Caco-2 (cell line): ENCODE measurements around the gene NIM1K. TPM values are rescaled to one million over a fixed set of nuclear protein-coding genes. Genes with fewer than 3 reads are reported as not detected.

Source experiments
- BruUV-seq: library from RNA; stranded (reverse); fragments of 400-500 nt; replicated peaks from 2 replicates; lab custom pipeline; 2021; lab: Mats Ljungman, UMichigan
- CTCF ChIA-PET: fragments of 300-600 bp; sonication (Branson Sonifier 250); formaldehyde crosslinking; loops from one replicate; lab custom pipeline; 2022; ENCODE audit warnings: antibody characterized with exemption; lab: Charles Lee
- POLR2A ChIA-PET: fragments of 300-600 bp; sonication (Branson Sonifier 250); formaldehyde crosslinking; loops from one replicate; lab custom pipeline; 2022; ENCODE audit warnings: antibody characterized with exemption; lab: Charles Lee
- DNase-seq, 2 experiments: peaks; one replicate each; pipeline versions ENCODE4 v3.0.0 to v3.0.0-alpha.2; 2020 to 2022
- H3K27me3 ChIP-seq: replicated peaks from 2 replicates; pipeline ENCODE4 v1.6.0; 2011; ENCODE audit warnings: low read length; ENCODE audit not compliant: control insufficient read depth, insufficient read depth
- H3K36me3 ChIP-seq: 2 replicates; pipeline ENCODE4 v1.5.1; 2011; ENCODE audit warnings: low read length; ENCODE audit not compliant: control insufficient read depth, insufficient read depth
- H3K4me1 ChIP-seq: fragments of 250-450 bp; sonication (Bioruptor Pico); 2 replicates; pipeline ENCODE4 v1.5.1; 2020; ENCODE audit warnings: mild to moderate bottlenecking
- H3K4me3 ChIP-seq: 2 replicates; pipeline ENCODE4 v1.5.1; 2011; ENCODE audit warnings: low read depth, mild to moderate bottlenecking, control low read depth, low read length
- H3K9me3 ChIP-seq: fragments of 250-450 bp; sonication (Bioruptor Pico); 2 replicates; pipeline ENCODE4 v1.5.1; 2020; ENCODE audit warnings: mild to moderate bottlenecking, moderate library complexity
- H3K27ac Mint-ChIP-seq: one replicate; pipeline ENCODE4 v1.8.0; 2022; ENCODE audit warnings: mixed read lengths; ENCODE audit not compliant: unreplicated experiment
- H3K27me3 Mint-ChIP-seq: one replicate; pipeline ENCODE4 v1.8.0; 2022; ENCODE audit warnings: mixed read lengths; ENCODE audit not compliant: insufficient read depth, unreplicated experiment
- H3K36me3 Mint-ChIP-seq: one replicate; pipeline ENCODE4 v1.8.0; 2022; ENCODE audit warnings: mild to moderate bottlenecking, mixed read lengths; ENCODE audit not compliant: insufficient read depth, unreplicated experiment
- H3K4me1 Mint-ChIP-seq: one replicate; pipeline ENCODE4 v1.8.0; 2022; ENCODE audit warnings: low read depth, mixed read lengths; ENCODE audit not compliant: unreplicated experiment
- H3K4me3 Mint-ChIP-seq: one replicate; pipeline ENCODE4 v1.8.0; 2022; ENCODE audit warnings: mild to moderate bottlenecking, moderate library complexity, mixed read lengths; ENCODE audit not compliant: unreplicated experiment
- H3K9me3 Mint-ChIP-seq: one replicate; pipeline ENCODE4 v1.8.0; 2022; ENCODE audit warnings: mixed read lengths; ENCODE audit not compliant: unreplicated experiment
- CTCF ChIP-seq, 2 experiments: fragments of 200-600 bp in 1 of 2; IDR thresholded peaks; 1 replicate in 1 of 2; 2 replicates in 1 of 2; pipeline versions ENCODE4 v1.5.1 to v1.8.0; 2011 to 2022; ENCODE audit warnings: antibody characterized with exemption in 1 of 2, control low read depth in 1 of 2, inconsistent platforms in 1 of 2, low read depth in 1 of 2, low read length in 1 of 2, mild to moderate bottlenecking in 1 of 2, moderate library complexity in 1 of 2; ENCODE audit not compliant: insufficient read depth in 1 of 2, severe bottlenecking in 1 of 2, unreplicated experiment in 1 of 2
- intact Hi-C: fragments of 100-400 bp; cut with micrococcal nuclease; formaldehyde crosslinking; loops from one replicate; pipeline ENCODE4 v1.10.0; 2022; ENCODE audit not compliant: unreplicated experiment
- total RNA-seq: library from RNA; stranded (reverse); gene quantifications from 2 replicates; pipeline ENCODE4 v1.2.3, GENCODE V29; 2022

The NIM1K gene
- total RNA-seq, 1 experiment from 2014 or later, result not detected

DNA sequence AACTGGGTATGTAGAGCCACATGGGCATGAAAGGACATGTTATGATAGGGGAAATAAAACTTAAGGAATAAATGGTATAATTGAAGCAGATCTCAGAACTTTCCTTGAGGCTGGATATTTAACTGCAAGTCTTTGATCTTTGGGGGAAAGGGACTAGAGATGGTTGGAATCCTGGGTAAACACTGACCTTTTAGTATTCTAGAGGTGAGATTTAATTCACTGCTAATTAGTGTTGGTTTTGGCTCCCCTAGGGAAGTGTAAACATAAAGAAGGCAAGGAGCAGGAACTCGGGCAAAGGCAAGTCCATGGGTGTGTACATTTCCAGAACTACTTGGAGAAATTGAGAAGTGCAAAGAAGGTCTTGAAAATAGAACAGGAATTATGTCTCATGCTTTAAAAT lies 16.6 kb downstream of the NIM1K start:
- POLR2A ChIA-PET, result no interaction called here
- intact Hi-C loops, result no loop called here
- BruUV-seq, result no TSS peak
- Histone ChIP-seq H3K36me3 (no peaks in the 10 kb centered on the region), H3K4me1 (peaks cover 7% of the 10 kb centered on the region; the same call in 1 of the 2 replicates), H3K4me3 (no peak overlapping the region), H3K27me3 (no peaks in the 10 kb centered on the region), H3K9me3 (no peaks in the 10 kb centered on the region; the same call in 1 of the 2 replicates)
- no peak for TF ChIP-seq CTCF (IDR thresholded peaks at IDR 0.05; ENCODE audit: insufficient read depth in 1 of 2, low read depth in 1 of 2, low read length in 1 of 2, severe bottlenecking in 1 of 2, unreplicated experiment in 1 of 2)
- Mint-ChIP-seq H3K4me3 (peak overlapping the region; percentile 29), H3K36me3 (no peaks in the 10 kb centered on the region), H3K9me3 (no peaks in the 10 kb centered on the region), H3K27me3 (no peaks in the 10 kb centered on the region), H3K27ac (no peak overlapping the region), H3K4me1 (no peaks in the 10 kb centered on the region)
- no peak for DNase-seq
- CTCF ChIA-PET, result no interaction called here

- CTCF ChIA-PET, result no interaction called here
- no peaks in the 10 kb centered on the region for H3K36me3 ChIP-seq
- Mint-ChIP-seq H3K4me3 (peak overlapping the region; percentile 29), H3K27me3 (no peaks in the 10 kb centered on the region), H3K27ac (no peak overlapping the region), H3K4me1 (no peaks in the 10 kb centered on the region), H3K36me3 (no peaks in the 10 kb centered on the region), H3K9me3 (no peaks in the 10 kb centered on the region)
- BruUV-seq, result no TSS peak
- H3K27me3 ChIP-seq, result no peaks in the 10 kb centered on the region
- intact Hi-C loops, result no loop called here
- no peaks in the 10 kb centered on the region for H3K9me3 ChIP-seq
- TF ChIP-seq CTCF (IDR thresholded peaks at IDR 0.05; ENCODE audit: insufficient read depth in 1 of 2, low read depth in 1 of 2, low read length in 1 of 2, severe bottlenecking in 1 of 2, unreplicated experiment in 1 of 2), result no peak
- H3K4me1 ChIP-seq, result peaks cover 7% of the 10 kb centered on the region; the same call in 1 of the 2 replicates
- no peak overlapping the region for H3K4me3 ChIP-seq
- POLR2A ChIA-PET, result no interaction called here
- DNase-seq, result no peak
Observed at GRCh38 chr5:43209060-43209459, 17.0 kb downstream of the NIM1K start.

DNA sequence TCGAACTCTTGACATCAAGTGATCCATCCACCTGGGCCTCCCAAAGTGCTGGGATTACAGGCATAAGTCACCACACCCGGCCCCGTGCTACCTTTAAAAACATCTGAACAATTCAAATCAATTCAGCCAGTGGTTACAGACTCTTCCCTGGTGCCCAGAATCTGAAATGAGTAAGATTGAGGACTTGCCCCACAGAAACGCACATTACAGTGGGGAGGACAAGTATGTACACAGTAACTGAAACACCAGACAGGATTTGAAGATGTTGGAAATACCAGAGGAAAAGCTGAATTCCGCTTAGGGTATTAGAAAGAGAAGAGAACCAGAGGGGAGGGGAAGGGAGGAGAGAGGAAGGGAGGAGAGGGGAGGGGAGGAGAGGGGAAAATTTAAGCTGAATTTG lies 17.8 kb downstream of the NIM1K start:
- H3K4me1 ChIP-seq, result peaks cover 7% of the 10 kb centered on the region; the same call in 1 of the 2 replicates
- Mint-ChIP-seq H3K36me3 (no peaks in the 10 kb centered on the region), H3K4me1 (no peaks in the 10 kb centered on the region), H3K27ac (no peak overlapping the region), H3K9me3 (no peaks in the 10 kb centered on the region), H3K27me3 (no peaks in the 10 kb centered on the region), H3K4me3 (no peak overlapping the region)
- H3K4me3 ChIP-seq, result no peak overlapping the region
- no peaks in the 10 kb centered on the region for H3K27me3 ChIP-seq
- H3K36me3 ChIP-seq, result no peaks in the 10 kb centered on the region
- no TSS peak for BruUV-seq
- intact Hi-C loops, result no loop called here
- TF ChIP-seq CTCF (IDR thresholded peaks at IDR 0.05; ENCODE audit: insufficient read depth in 1 of 2, low read depth in 1 of 2, low read length in 1 of 2, severe bottlenecking in 1 of 2, unreplicated experiment in 1 of 2), result no peak
- CTCF ChIA-PET, result interaction anchor here (0.6 kb wide), 1 partner anchor 12 kb away, joined by 3 read pairs; no protein-coding TSS in a partner anchor
- H3K9me3 ChIP-seq, result no peaks in the 10 kb centered on the region
- POLR2A ChIA-PET, result no interaction called here
- no peak for DNase-seq
